A549 treated with dexamethasone at 1 μM for 4 hours (cell line): Measurements from ENCODE around the gene BACH1. TPM values are rescaled to one million over a fixed set of nuclear protein-coding genes. Genes with fewer than 3 reads are reported as not detected.

Experiments
- total RNA-seq: library from RNA; stranded (reverse); fragments of 200-300 nt; extraction: Qiagen RNA extraction; gene quantifications from 5 replicates; pipeline ENCODE4 v1.2.3, GENCODE V29; 2022

Gene BACH1
- 4.3 to 7.7 TPM (median 5.4 TPM) in 5 replicates for total RNA-seq

GRCh38 chr21:29298348-29299045 is at the start of gene BACH1:
TSS of gene BACH1 (plus strand) at chr21:29298922. CDS start at chr21:29321281, 22,359 bp downstream.

Other genes with a start within 250 kb of the BACH1 start
- 176 to 195 TPM (median 186 TPM) in 5 replicates for gene CCT8, start 225.3 kb upstream of the BACH1 start, total RNA-seq
- gene MAP3K7CL, start 168.3 kb upstream of the BACH1 start, total RNA-seq = 1.4 to 1.9 TPM (median 1.8 TPM) in 5 replicates